HTERT RPE-1 (cell line): ENCODE measurements around the gene RPS5.
"Not testable (repeated sequence)": the region's sequence is repeated elsewhere in the genome, so short reads cannot be mapped to it uniquely, and the experiment has no call there.

Source experiments
- in situ Hi-C: fragments of 300-500 bp; cut with MboI; formaldehyde crosslinking; loops from 4 replicates; pipeline ENCODE4 v1.14.3; 2020; ENCODE audit warnings: low sequenced_read_pairs

The RPS5 gene

GRCh38 chr19:58403920-58404478 lies 16.9 kb downstream of the RPS5 start:
- in situ Hi-C loops = not testable (repeated sequence)

- in situ Hi-C loops = no loop called here
Observed at GRCh38 chr19:58406818-58407657, 20.0 kb downstream of the RPS5 start.

DNA sequence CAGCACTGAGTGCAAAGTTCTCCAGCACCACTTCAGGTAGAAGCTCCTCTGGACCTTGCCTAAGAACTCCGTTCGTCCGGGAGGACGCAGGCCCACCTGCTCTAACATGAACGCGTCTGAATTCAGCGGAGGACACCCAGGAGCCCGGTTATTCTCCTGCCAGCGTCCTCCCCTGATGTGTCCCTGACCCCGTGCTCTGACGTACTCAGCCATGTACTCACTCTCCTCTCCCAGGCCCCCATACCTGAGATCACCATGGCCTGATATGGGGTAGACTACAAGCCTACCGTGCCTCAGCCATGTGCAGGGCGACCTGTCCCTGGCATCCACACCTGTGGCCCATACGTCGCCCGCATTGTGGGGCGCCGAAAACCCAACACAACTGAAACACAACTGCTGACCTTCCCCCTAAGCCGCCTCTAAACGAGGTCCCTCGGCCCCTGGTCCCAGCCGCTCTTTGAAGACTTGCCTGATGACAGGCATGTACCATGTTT lies 20.6 kb downstream of the RPS5 start:
- in situ Hi-C loops = no loop called here

DNA sequence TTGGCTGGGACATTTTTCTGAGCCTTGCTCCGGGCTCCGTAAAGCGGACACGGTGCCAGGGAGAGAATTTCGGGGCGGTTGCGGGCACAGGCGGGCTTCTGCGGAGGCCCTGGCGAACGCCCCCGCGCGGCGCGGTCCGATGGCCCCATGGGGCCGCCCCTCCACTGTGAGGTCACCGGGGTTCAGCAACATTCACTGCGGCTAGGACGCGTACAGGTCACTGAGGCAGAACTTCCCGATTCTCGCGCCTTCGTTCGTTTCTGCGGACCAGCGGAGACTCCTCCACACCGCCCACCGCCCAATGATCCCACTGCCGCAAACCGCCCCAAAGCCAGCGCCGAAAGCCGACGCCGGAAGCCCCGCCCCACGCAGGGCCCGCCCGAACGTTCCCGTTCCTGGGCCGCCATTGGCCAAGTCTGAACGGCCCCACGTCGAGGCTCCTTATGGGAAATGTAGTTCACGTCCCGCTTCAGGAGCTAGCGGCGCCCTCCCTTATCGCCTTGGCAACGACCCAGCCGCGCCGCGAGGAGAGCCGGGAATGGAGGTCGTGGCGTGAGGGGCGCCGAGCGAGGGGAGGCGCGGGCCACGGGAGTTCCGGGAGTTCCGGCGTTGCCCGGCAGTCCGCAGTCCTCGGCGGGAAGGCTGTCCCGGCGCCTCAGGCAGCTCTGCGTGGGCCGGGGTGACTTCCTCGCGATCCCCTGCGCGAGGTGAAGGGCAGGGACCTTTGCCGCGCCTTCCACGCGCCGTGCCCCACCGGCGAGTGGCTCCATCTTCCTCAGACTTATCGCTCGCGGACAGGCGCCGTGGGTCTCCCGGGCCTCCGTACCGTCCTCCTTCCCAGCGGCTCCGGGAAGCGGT lies 21.3 kb downstream of the RPS5 start, which contains the start of gene ZNF584:
TSS of gene ZNF584 (plus strand) at position 498 of the 858 bp plus-strand sequence. CDS start 499 bp downstream, outside the sequence.
- in situ Hi-C loops = no loop called here

DNA sequence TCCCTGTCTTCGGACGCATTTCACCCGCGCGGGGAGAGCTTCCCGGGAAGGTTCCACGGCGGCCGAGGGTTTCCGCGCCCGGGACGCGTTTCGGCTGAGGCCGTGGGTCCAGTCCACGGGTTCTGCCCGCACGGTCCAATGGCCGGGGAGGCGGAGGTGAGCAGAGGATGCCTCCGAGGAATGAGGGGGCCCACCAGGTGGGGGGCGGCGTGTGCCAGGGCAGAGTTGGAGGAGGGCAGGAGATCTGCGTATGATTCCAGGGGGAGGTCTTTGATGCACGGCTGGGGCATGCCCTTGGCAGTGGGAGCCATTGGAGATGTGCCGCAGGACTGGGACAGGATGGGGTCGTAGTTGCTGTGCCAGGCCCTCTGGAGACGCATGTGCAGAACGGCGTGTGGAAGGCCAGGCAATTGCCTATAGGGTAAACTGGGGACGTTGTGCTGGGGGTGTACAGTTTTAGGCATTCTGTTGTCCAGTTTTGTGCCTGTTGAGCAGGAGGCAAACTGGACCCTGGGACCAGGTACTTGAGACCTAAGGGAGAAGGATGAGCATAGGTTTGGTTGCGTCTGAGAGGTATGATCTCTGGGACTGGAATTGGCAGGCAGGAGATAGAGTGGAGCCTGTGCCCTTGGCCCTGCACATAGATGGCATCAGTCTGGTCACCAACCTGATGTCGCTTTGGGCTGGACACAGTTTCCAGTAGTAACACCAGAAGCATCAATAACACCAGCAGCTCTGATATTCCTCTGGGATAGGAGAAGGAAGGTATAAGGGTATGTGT lies 22.1 kb downstream of the RPS5 start:
- in situ Hi-C loops = no loop called here

DNA sequence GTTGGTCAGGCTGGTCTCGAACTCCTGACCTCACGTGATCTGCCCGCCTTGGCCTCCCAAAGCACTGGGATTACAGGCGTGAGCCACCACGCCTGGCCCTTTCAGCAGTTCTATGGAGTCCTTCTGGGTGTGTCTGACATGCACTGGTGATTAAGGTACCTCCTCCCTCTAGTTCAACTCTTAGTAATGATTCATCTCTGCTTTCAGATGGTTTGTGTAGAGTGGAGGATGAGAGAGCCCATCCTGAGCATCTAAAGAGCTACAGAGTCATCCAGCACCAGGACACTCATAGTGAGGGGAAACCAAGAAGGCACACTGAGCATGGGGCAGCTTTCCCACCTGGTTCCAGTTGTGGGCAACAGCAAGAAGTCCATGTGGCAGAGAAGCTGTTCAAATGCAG lies 29.5 kb downstream of the RPS5 start:
- in situ Hi-C loops = no loop called here

DNA sequence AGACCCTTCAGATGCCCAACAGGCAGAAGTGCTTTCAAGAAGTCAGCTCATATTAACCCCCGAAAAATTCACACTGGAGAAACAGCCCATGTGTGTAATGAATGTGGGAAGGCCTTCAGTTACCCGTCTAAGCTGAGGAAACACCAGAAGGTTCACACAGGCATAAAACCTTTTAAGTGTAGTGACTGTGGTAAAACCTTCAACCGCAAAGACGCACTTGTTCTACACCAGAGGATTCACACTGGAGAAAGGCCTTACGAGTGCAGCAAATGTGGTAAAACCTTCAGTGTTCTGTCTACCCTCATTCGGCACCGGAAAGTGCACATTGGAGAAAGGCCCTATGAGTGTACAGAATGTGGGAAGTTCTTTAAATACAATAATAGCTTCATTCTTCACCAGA lies 30.0 kb downstream of the RPS5 start:
- in situ Hi-C loops = no loop called here

DNA sequence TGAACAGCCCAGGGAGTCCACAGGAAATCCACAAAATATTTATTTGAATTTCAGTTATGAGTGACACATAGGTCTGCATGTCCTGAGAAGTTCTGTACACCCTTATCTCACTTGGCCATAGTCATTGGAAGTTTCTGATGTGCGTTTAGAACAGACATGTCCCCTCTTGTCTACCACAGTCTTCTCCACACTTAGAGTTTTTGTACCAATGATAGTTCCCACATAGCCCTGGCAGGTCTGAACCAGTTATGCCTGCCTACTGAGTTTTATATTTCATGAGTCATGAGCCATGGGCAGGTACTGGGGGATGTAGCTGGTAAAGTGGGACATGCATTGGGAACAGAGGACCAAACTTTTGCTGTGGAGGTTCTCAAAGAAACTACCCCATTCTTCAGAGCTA lies 41.5 kb downstream of the RPS5 start:
- in situ Hi-C loops = no loop called here

DNA sequence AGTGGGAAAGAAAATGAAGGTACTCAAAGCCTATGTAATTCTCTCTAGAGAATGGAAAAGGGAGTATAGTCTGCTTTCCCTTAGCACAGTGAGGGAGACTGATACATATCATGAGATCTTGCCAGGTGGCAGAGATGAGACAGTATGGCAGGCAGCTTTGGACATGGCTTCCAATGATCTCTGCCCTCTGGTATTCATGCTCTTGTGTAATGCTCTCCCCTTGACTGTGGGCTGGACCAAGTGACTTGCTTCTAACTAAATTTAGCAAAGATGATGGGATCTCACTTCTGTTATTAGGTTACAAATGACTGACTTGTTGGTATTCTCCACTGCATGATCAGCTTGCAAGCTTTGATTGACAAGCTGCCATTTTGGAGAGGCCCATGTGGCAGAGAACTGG lies 42.7 kb downstream of the RPS5 start:
- in situ Hi-C loops = no loop called here

- in situ Hi-C loops = no loop called here
Observed at GRCh38 chr19:58434217-58434616, 47.1 kb downstream of the RPS5 start.

GRCh38 chr19:58439576-58440554 lies 52.8 kb downstream of the RPS5 start, which contains the start of gene ZNF132:
Gene ZNF132, minus strand, starts transcription at chr19:58440153. Its CDS starts 332 bp downstream, at chr19:58439821.
- in situ Hi-C loops = no loop called here

DNA sequence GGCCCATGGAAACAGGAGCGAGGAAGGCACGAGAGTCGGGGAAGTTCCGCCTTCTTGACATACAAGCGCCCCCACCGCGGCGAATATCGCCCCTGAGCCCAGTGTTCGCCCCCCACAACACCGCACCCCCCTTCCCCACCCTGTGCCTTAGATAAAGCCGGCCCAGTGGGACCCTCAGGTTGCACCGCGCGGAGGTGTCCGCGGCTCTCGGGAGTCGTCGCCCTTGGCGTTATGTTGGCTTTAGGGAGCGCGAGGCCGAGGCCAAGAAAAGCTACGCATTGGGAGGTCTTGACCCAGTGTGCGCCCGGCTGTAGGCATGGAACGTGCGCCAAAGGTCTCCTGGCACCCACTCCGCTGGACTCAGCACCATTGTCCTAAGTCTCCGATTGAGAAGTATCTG lies 53.5 kb downstream of the RPS5 start:
- in situ Hi-C loops = no loop called here

DNA sequence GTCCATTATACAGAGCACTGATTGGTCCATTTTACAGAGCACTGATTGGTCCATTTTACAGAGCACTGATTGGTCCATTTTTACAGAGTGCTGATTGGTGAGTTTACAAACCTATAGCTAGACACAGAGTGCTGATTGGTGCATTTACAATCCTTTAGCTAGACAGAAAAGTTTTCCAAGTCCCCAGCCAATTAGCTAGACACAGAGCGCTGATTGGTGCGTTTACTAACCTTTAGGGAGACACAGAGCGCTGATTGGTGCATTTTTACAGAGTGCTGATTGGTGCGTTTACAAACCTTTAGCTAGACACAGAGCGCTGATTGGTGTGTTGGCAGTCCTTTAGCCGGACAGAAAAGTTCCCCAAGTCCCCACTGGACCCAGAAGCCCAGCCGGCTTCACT lies 55.9 kb downstream of the RPS5 start:
- in situ Hi-C loops = not testable (repeated sequence)
